Measurements from ENCODE around the gene NOMO2. TPM values are rescaled to one million over a fixed set of nuclear protein-coding genes. Genes with fewer than 3 reads are reported as not detected.
"Not testable (repeated sequence)": the region's sequence is repeated elsewhere in the genome, so short reads cannot be mapped to it uniquely, and the experiment has no call there.

Gene NOMO2
- total RNA-seq, 2 donors from 2014 or later, result 121 to 141 TPM

GRCh38 chr16:18597734-18598133 is 35.8 kb upstream of the NOMO2 start:
- not testable (repeated sequence) for H3K36me3 Mint-ChIP-seq (ENCODE audit: low read depth); H3K9me3 Mint-ChIP-seq; H3K9ac ChIP-seq (ENCODE audit: extremely low read depth, low read length, poor library complexity, severe bottlenecking); H3K27me3 ChIP-seq (ENCODE audit: control insufficient read depth, insufficient read depth, low read length, poor library complexity, severe bottlenecking); H3K36me3 ChIP-seq (ENCODE audit: control insufficient read depth, insufficient read depth, low read length); H3K4me3 Mint-ChIP-seq; H3K4me1 Mint-ChIP-seq; H3K27ac Mint-ChIP-seq; DNase-seq; H3K27me3 Mint-ChIP-seq (ENCODE audit: insufficient read depth); H3K9me3 ChIP-seq (ENCODE audit: control insufficient read depth, low read length); H3K4me3 ChIP-seq (ENCODE audit: low read length); H3K4me1 ChIP-seq (ENCODE audit: control insufficient read depth, insufficient read depth, low read length); H3K27ac ChIP-seq (ENCODE audit: low read depth, low read length)
- WGBS, 2 experiments (ENCODE audit: insufficient coverage in 1 of 2, insufficient read length in 1 of 2), result no CpG with 5 or more reads among the region's 2 CpGs

- H3K27me3 Mint-ChIP-seq (ENCODE audit: insufficient read depth); H3K4me3 ChIP-seq (ENCODE audit: low read length); H3K4me3 Mint-ChIP-seq; DNase-seq; H3K36me3 ChIP-seq (ENCODE audit: control insufficient read depth, insufficient read depth, low read length); H3K9me3 Mint-ChIP-seq; H3K9me3 ChIP-seq (ENCODE audit: control insufficient read depth, low read length); H3K27ac ChIP-seq (ENCODE audit: low read depth, low read length); H3K27me3 ChIP-seq (ENCODE audit: control insufficient read depth, insufficient read depth, low read length, poor library complexity, severe bottlenecking); H3K4me1 ChIP-seq (ENCODE audit: control insufficient read depth, insufficient read depth, low read length); H3K27ac Mint-ChIP-seq; H3K36me3 Mint-ChIP-seq (ENCODE audit: low read depth); H3K9ac ChIP-seq (ENCODE audit: extremely low read depth, low read length, poor library complexity, severe bottlenecking); H3K4me1 Mint-ChIP-seq: not testable (repeated sequence)
- WGBS, 2 experiments (ENCODE audit: insufficient coverage in 1 of 2, insufficient read length in 1 of 2), result 72 to 82% methylated on average over 4 of the region's 4 CpGs
These were observed 35.4 kb upstream of the NOMO2 start for GRCh38 chr16:18597319-18597718.

GRCh38 chr16:18595796-18596195 is 33.9 kb upstream of the NOMO2 start:
- H3K9me3 Mint-ChIP-seq; H3K4me1 ChIP-seq (ENCODE audit: control insufficient read depth, insufficient read depth, low read length); H3K36me3 ChIP-seq (ENCODE audit: control insufficient read depth, insufficient read depth, low read length); H3K27me3 ChIP-seq (ENCODE audit: control insufficient read depth, insufficient read depth, low read length, poor library complexity, severe bottlenecking); H3K27ac Mint-ChIP-seq; DNase-seq; H3K27me3 Mint-ChIP-seq (ENCODE audit: insufficient read depth); H3K9ac ChIP-seq (ENCODE audit: extremely low read depth, low read length, poor library complexity, severe bottlenecking); H3K36me3 Mint-ChIP-seq (ENCODE audit: low read depth); H3K4me3 ChIP-seq (ENCODE audit: low read length); H3K9me3 ChIP-seq (ENCODE audit: control insufficient read depth, low read length); H3K4me1 Mint-ChIP-seq; H3K27ac ChIP-seq (ENCODE audit: low read depth, low read length); H3K4me3 Mint-ChIP-seq: not testable (repeated sequence)
- WGBS, 2 experiments (ENCODE audit: insufficient coverage in 1 of 2, insufficient read length in 1 of 2), result 88 to 89% methylated on average over 4 to 11 of the region's 11 CpGs

- H3K4me1 ChIP-seq (ENCODE audit: control insufficient read depth, insufficient read depth, low read length); H3K36me3 ChIP-seq (ENCODE audit: control insufficient read depth, insufficient read depth, low read length); DNase-seq; H3K4me3 ChIP-seq (ENCODE audit: low read length); H3K4me3 Mint-ChIP-seq; H3K27ac ChIP-seq (ENCODE audit: low read depth, low read length); H3K27me3 Mint-ChIP-seq (ENCODE audit: insufficient read depth); H3K27ac Mint-ChIP-seq; H3K36me3 Mint-ChIP-seq (ENCODE audit: low read depth); H3K9me3 ChIP-seq (ENCODE audit: control insufficient read depth, low read length); H3K9me3 Mint-ChIP-seq; H3K27me3 ChIP-seq (ENCODE audit: control insufficient read depth, insufficient read depth, low read length, poor library complexity, severe bottlenecking); H3K4me1 Mint-ChIP-seq; H3K9ac ChIP-seq (ENCODE audit: extremely low read depth, low read length, poor library complexity, severe bottlenecking): not testable (repeated sequence)
- WGBS, 2 experiments (ENCODE audit: insufficient coverage in 1 of 2, insufficient read length in 1 of 2), result 71 to 87% methylated on average over 1 to 5 of the region's 5 CpGs
These were observed 33.0 kb upstream of the NOMO2 start for GRCh38 chr16:18594880-18595279.

GRCh38 chr16:18593904-18594303 is 32.0 kb upstream of the NOMO2 start:
- H3K9me3 ChIP-seq (ENCODE audit: control insufficient read depth, low read length); H3K36me3 ChIP-seq (ENCODE audit: control insufficient read depth, insufficient read depth, low read length); H3K4me3 ChIP-seq (ENCODE audit: low read length); H3K9ac ChIP-seq (ENCODE audit: extremely low read depth, low read length, poor library complexity, severe bottlenecking); H3K27me3 Mint-ChIP-seq (ENCODE audit: insufficient read depth); H3K4me3 Mint-ChIP-seq; H3K36me3 Mint-ChIP-seq (ENCODE audit: low read depth); H3K27me3 ChIP-seq (ENCODE audit: control insufficient read depth, insufficient read depth, low read length, poor library complexity, severe bottlenecking); H3K4me1 ChIP-seq (ENCODE audit: control insufficient read depth, insufficient read depth, low read length); H3K27ac Mint-ChIP-seq; H3K27ac ChIP-seq (ENCODE audit: low read depth, low read length); H3K9me3 Mint-ChIP-seq; H3K4me1 Mint-ChIP-seq: not testable (repeated sequence)
- peak; percentile 75 for DNase-seq
- WGBS, 2 experiments (ENCODE audit: insufficient coverage in 1 of 2, insufficient read length in 1 of 2), result 63 to 71% methylated on average over 3 to 5 of the region's 5 CpGs
- peak; percentile 30 for TF ChIP-seq CTCF (conservative IDR thresholded peaks at IDR 0.05)

- H3K27me3 Mint-ChIP-seq (ENCODE audit: insufficient read depth); H3K9me3 ChIP-seq (ENCODE audit: control insufficient read depth, low read length); H3K27ac ChIP-seq (ENCODE audit: low read depth, low read length); H3K9ac ChIP-seq (ENCODE audit: extremely low read depth, low read length, poor library complexity, severe bottlenecking); H3K9me3 Mint-ChIP-seq; H3K4me3 ChIP-seq (ENCODE audit: low read length); H3K27me3 ChIP-seq (ENCODE audit: control insufficient read depth, insufficient read depth, low read length, poor library complexity, severe bottlenecking); DNase-seq; H3K36me3 Mint-ChIP-seq (ENCODE audit: low read depth); H3K4me1 ChIP-seq (ENCODE audit: control insufficient read depth, insufficient read depth, low read length); H3K36me3 ChIP-seq (ENCODE audit: control insufficient read depth, insufficient read depth, low read length); H3K4me3 Mint-ChIP-seq; H3K4me1 Mint-ChIP-seq; H3K27ac Mint-ChIP-seq: not testable (repeated sequence)
- 95% methylated on average over 5 of the region's 5 CpGs; no CpG with 5 or more reads in 1 of the 2 experiments for WGBS, 2 experiments (ENCODE audit: insufficient coverage in 1 of 2, insufficient read length in 1 of 2)
These were observed 31.1 kb upstream of the NOMO2 start for GRCh38 chr16:18592982-18593381.

Measured in endodermal cell (in vitro differentiated cells).